B cell (primary cell): Measurements from ENCODE around the gene RAB11B.

ENCODE experiments used
- CTCF ChIP-seq: fragments of 200-600 bp; IDR thresholded peaks from one replicate; pipeline ENCODE4 v1.8.0; 2022; ENCODE audit warnings: antibody characterized with exemption, mild to moderate bottlenecking
- EZH2 ChIP-seq: IDR thresholded peaks from 2 replicates; pipeline ENCODE4 v1.6.1; 2012; ENCODE audit warnings: borderline replicate concordance, low read depth, mild to moderate bottlenecking, moderate library complexity, low read length; ENCODE audit not compliant: insufficient read depth, poor library complexity, severe bottlenecking

DNA sequence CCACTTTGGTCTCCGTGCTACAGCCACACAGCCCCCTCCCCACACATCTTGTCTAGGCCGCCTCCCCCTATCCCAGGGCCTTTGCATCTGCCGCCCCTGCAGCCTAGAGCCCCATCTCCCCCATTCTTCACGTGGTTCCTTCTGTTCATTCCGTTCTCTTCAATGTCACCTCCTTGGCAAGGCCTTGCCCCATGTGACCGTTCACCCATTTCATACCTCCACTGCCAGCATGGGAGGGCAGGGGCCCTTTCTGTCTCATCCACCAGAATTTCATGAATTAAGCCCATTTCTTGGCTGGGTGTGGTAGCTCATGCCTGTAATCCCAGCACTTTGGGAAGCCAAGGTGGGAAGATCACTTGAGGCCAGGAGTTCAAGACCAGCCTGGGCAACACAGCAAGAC lies 38.9 kb downstream of the RAB11B start:
- TF ChIP-seq CTCF (no peak), EZH2 (no peak)
